Globus pallidus (tissue), 1 donor: ENCODE data around the gene APBA1.

Experiments used
- DNase-seq: peaks from one replicate; pipeline ENCODE4 v3.0.0-alpha.2; 2015; ENCODE audit warnings: low spot score

The APBA1 gene

GRCh38 chr9:69519470-69520240 is 152.5 kb downstream of the APBA1 start:
- no peak for DNase-seq

- DNase-seq, result no peak
Observed at GRCh38 chr9:69516353-69517322, 155.5 kb downstream of the APBA1 start.

DNA sequence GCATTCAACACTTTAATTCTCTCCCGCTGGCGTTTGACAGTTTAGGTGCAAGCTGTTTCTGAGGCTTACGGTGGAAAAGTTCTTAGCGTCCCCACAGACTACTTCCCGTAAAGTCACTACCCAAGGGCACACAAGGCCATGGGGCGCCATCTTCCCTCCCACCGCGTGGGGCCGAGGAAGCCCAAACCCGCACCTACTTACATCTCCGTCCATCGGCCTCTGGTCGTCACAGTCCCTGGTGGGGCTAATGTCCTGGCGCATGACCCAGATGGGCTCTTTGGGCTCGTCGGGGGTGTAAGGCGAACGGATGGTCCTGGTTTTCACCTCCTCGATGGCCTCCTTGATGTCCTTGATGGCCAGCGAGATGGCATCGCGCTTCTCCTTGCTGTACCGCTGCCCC is 156.4 kb downstream of the APBA1 start:
- DNase-seq, result no peak

DNA sequence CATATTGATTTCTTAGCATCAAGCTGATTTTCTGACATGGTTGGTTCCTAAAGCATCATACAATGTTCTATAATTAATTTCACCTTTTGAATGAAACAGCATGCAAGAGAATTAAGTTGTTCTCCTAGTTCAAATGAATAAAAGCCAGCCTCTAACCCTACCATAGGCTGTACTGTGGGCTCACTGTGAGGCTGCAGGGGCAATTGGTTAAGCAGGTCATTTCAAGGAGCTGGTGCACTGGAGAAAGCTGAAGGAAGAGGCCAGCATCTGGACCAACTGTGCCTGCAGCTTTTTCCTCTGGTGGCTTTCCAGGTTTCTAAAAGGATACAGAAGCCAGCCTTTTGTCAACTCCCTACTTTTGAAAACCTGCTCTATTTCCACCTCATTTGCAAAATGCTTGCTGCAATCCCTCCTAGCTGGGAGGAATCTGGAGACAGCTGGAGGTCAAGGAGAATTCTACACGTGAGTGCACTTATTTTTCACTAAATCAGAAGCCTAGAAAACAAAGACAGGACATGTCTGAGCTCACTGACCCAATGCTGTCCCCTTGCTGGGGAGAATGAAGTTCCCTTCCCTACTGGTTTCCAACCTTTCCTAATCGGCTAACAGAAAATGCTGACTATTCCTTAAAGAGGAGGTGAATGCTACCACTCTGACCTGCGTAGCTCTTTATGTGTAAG is 158.9 kb downstream of the APBA1 start:
- DNase-seq, result no peak

GRCh38 chr9:69504058-69504457 is 168.1 kb downstream of the APBA1 start:
- no peak for DNase-seq

DNA sequence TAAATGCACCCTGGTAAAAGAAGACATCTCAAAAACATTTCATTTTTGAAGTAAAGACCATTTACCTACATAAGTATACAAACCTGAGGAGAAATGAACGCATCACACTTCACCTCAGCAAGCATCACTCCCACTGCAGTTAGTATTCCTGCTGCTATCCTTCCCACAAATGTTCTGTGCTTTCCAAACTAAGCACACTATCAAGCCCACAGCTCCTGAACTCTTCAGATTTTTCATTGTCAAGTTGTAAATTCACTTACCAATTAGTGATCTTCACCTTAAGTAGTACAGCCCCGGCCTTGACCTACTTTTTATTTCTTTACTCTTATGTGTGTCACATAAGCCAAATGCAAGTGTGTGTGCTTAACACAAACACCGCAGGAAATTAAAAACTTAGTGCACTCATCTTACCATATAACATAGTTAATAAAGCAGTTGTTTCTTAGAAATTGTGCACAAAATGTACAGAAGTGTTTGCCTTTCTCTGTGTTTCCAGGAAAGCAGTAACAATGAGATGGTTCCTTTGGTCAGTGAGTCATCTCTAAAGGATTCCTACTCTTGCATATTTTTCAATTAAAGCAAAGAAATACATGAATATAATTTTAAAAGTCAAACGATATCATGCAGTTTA is 169.4 kb downstream of the APBA1 start:
- no peak for DNase-seq

GRCh38 chr9:69500896-69501295 is 171.3 kb downstream of the APBA1 start:
- DNase-seq, result no peak

- no peak for DNase-seq
Observed at GRCh38 chr9:69499959-69500358, 172.2 kb downstream of the APBA1 start.

DNA sequence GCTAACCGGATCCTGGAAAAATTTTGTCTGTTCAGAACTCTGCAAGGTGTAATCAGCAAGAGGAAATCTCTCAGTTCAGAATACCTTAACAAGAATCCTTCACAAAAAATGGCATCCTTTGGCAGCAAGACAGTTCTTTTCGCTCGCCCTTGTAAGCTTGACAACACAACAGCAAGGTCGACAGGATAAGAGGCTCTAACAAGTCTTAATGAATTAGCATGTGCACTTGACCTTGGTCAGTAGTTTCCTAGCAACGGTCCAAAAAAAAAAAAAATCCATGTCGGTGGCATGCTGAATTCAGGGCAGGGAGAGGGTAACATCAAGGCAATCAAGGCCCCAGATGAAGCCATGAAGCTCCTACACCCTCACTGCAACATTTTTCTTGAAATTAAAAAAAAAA is 172.8 kb downstream of the APBA1 start:
- no peak for DNase-seq

DNA sequence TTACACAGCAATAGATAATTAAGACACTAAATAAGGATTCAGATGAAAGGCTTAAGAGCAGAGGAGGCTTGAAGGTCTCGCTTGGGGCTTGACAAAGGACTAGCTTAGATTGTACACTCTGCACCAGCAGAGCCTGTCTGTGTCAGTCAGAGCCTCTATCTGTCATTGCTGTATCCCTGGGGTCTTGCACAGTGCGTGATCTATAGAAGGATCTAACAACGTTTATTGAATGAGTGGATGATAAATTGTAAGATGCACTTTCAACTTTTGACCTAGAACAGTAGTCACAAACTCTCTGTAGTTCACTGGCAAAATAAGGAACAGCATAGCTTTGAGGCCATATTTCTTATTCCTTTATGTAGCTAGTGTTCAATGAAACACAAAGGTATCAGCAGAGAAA is 173.7 kb downstream of the APBA1 start:
- DNase-seq, result no peak

DNA sequence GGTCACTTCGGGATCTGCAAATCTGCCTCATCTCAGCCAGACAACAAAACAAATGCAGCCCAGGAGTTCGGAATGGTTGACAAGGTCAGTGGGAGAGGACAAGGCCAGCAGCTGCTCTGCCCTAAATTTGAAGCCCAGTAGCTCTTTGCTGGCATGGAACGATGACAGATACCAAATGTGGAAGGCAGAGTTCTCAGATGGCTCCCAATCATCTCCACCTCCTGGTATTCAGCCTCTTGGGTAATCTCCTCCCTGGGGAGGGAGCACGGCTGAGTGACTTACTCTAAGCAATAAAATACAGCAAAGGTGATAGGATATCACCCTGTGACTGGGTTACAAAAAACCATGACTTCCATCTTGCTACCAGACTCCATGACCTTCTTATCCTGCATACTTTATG is 174.4 kb downstream of the APBA1 start:
- no peak for DNase-seq

DNA sequence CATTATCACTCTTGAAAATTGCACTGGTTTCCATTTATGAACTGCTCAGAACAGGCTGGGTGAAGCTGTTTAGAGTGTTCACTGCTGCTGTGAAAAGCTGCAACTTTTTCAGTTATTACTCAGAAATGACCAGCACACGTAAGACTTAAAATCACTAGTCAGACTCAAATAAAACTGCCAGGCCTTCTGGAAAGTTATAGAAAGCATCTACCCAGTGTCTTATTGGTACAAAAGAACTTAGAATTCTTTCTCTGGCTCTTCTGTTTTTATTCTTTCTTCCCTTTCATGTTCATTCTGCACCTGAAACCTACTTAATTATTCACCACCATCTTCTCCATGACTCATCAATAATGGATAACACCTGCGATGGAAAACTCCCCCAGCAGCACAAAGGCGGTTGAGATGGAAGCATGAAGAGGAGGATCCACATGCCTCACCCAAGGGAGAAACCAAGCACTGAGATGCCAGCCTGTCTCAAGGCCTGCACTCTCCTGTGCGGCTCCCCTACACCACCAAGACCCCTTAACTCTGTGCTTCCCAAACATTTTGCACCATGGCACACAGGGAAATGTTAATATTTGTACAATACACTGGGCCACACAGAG is 175.2 kb downstream of the APBA1 start:
- no peak for DNase-seq

GRCh38 chr9:69495296-69495695 is 176.9 kb downstream of the APBA1 start:
- DNase-seq, result no peak

DNA sequence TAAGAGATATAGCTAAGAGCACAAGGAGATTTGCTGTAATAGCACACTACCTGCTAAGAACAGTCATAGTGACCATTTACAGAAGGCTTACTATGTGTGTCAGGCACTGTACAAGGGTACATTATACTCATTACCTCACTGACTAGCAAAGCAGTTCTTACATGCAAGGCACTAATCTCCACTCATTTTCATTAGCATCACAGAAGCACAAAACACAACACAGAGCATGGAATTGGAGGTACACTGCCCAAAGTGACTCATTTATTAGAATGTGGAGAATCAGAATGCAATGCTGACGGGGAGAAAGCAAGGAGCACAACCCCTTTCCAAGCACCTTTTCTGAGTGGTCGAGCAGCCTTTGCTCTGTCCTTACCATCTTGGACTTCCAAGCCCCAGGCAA is 177.4 kb downstream of the APBA1 start:
- DNase-seq, result no peak

DNA sequence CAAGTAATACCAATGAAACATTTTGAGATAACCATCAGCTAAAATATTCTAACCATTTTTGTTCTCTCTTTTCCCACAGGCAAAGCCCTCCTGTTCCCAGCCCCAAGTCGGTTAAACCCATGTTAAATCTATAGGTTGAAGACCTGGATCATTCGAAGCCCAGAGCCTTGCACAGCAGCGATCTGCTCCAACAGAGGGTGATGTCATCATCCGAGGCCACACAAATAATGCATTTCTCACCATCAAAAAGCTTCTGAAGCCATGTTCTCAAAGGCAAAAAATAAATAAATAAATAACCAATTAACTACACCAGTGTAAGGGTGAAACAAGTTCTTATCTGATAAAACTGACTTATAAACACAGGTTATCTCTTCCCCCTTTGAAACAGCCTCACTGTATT is 178.0 kb downstream of the APBA1 start:
- DNase-seq, result no peak

DNA sequence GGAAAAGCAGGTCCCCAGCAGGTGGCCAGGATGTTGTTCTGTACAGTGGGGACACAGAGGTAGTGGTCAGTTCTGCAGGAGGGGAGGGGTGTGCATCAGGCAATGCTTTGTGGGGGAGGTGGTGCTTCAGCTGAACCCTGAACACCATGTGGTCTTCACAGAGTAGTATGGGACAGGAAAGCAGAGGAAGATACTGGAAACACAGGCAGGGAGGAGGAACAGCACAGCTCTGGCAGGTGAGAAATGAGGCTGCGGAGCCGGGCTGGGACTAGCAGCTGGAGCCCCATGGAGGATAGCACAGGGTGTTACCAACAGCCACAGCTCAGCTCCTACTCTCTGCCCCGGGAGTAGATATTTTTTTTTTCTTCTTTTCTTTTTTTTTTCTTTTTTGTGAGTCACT is 185.7 kb downstream of the APBA1 start:
- no peak for DNase-seq

GRCh38 chr9:69485466-69485865 is 186.7 kb downstream of the APBA1 start:
- no peak for DNase-seq

DNA sequence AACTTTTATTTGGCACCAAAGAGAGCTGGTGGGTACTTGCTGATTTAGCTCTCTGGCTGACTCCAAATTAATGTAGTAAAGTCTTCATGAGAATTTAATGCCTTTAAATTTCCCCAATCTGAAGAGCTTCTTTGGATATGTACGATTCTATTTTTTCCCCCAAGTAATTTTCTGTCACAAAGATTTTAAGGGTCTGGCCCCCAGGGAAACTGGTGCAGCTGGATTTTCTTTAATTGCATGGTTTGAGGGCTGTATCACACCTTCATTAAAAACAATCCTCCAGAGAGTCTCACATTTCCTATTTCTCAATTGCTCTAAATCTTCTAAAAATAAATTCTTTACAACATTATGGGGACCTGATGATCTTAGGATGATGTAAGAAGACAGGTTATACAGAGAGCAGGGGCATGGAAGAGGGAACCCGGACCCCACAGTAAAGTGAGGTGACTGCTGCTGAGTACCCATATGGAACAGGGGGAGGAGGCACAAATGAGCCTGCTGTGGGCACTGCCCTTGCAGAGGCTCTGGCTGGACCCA is 188.2 kb downstream of the APBA1 start:
- no peak for DNase-seq

GRCh38 chr9:69476797-69477196 is 195.4 kb downstream of the APBA1 start:
- DNase-seq, result no peak

GRCh38 chr9:69476016-69476415 is 196.2 kb downstream of the APBA1 start:
- DNase-seq, result no peak

- DNase-seq, result no peak
Observed at GRCh38 chr9:69474821-69475220, 197.3 kb downstream of the APBA1 start.
